Measurements from ENCODE around the gene USP17L15.
"Not testable (repeated sequence)": the region's sequence is repeated elsewhere in the genome, so short reads cannot be mapped to it uniquely, and the experiment has no call there.

The USP17L15 gene

GRCh38 chr4:9234085-9234484 is at the start of gene USP17L15:
TSS of gene USP17L15 (plus strand) at chr4:9234385. CDS start at chr4:9234385, 0 bp downstream.
- not testable (repeated sequence) for DNase-seq

GRCh38 chr4:9210357-9210756 is 23.8 kb upstream of the USP17L15 start, which contains the start of gene USP17L10:
TSS of gene USP17L10 (plus strand) at chr4:9210657. CDS start at chr4:9210657, 0 bp downstream.
- not testable (repeated sequence) for DNase-seq

GRCh38 chr4:9214701-9215100 is 19.5 kb upstream of the USP17L15 start:
- not testable (repeated sequence) for DNase-seq

GRCh38 chr4:9215105-9215504 is 19.1 kb upstream of the USP17L15 start, which contains the start of gene USP17L11:
TSS of gene USP17L11 (plus strand) at chr4:9215405. CDS start at chr4:9215405, 0 bp downstream.
- not testable (repeated sequence) for DNase-seq

- not testable (repeated sequence) for DNase-seq
Observed at GRCh38 chr4:9219852-9220251, 14.3 kb upstream of the USP17L15 start, which contains the start of gene USP17L12. TSS of gene USP17L12 (plus strand) at chr4:9220152. CDS start at chr4:9220152, 0 bp downstream.

GRCh38 chr4:9224596-9224995 is 9.6 kb upstream of the USP17L15 start, which contains the start of gene USP17L13:
TSS of gene USP17L13 (plus strand) at chr4:9224896. CDS start at chr4:9224896, 0 bp downstream.
- not testable (repeated sequence) for DNase-seq

- not testable (repeated sequence) for DNase-seq
Observed at GRCh38 chr4:9230249-9230648, 3.9 kb upstream of the USP17L15 start.

GRCh38 chr4:9238461-9238860 is 4.3 kb downstream of the USP17L15 start:
- DNase-seq: not testable (repeated sequence)

- DNase-seq: not testable (repeated sequence)
Observed at GRCh38 chr4:9243579-9243978, 9.4 kb downstream of the USP17L15 start, which contains the start of gene USP17L17. TSS of gene USP17L17 (plus strand) at chr4:9243879. CDS start at chr4:9243879, 0 bp downstream.

- DNase-seq: not testable (repeated sequence)
Observed at GRCh38 chr4:9247953-9248680, 13.9 kb downstream of the USP17L15 start, which contains the start of gene USP17L18. TSS of gene USP17L18 (plus strand) at chr4:9248630. CDS start at chr4:9248630, 0 bp downstream.

- DNase-seq: not testable (repeated sequence)
Observed at GRCh38 chr4:9253078-9253477, 18.9 kb downstream of the USP17L15 start, which contains the start of gene USP17L19. TSS of gene USP17L19 (plus strand) at chr4:9253378. CDS start at chr4:9253378, 0 bp downstream.

- DNase-seq: not testable (repeated sequence)
Observed at GRCh38 chr4:9257824-9258223, 23.6 kb downstream of the USP17L15 start, which contains the start of gene USP17L20. TSS of gene USP17L20 (plus strand) at chr4:9258124. CDS start at chr4:9258124, 0 bp downstream.

GRCh38 chr4:9262572-9262971 is 28.4 kb downstream of the USP17L15 start, which contains the start of gene USP17L21:
TSS of gene USP17L21 (plus strand) at chr4:9262872. CDS start at chr4:9262872, 0 bp downstream.
- not testable (repeated sequence) for DNase-seq

- not testable (repeated sequence) for DNase-seq
Observed at GRCh38 chr4:9267319-9267718, 33.1 kb downstream of the USP17L15 start, which contains the start of gene USP17L22. TSS of gene USP17L22 (plus strand) at chr4:9267619. CDS start at chr4:9267619, 0 bp downstream.

- DNase-seq: not testable (repeated sequence)
Observed at GRCh38 chr4:9271719-9272118, 37.5 kb downstream of the USP17L15 start.
